GM12874 (cell line): ENCODE measurements around the gene UCK1.

Source experiments
- CTCF ChIP-seq: IDR thresholded peaks from 2 replicates; pipeline ENCODE4 v1.5.1; 2011; ENCODE audit warnings: low read depth, mild to moderate bottlenecking, control low read depth, low read length, moderate library complexity; ENCODE audit not compliant: insufficient read depth

The UCK1 gene

GRCh38 chr9:131481441-131482342 is 49.4 kb downstream of the UCK1 start:
- no peak for TF ChIP-seq CTCF

- TF ChIP-seq CTCF, result no peak
These were observed 50.8 kb downstream of the UCK1 start for GRCh38 chr9:131480258-131480657.

GRCh38 chr9:131478911-131479310 is 52.2 kb downstream of the UCK1 start:
- no peak for TF ChIP-seq CTCF

- peak; percentile 47; the same call in 1 of the 2 replicates for TF ChIP-seq CTCF
These were observed 52.6 kb downstream of the UCK1 start for GRCh38 chr9:131478421-131478868.

- TF ChIP-seq CTCF, result no peak
These were observed 53.1 kb downstream of the UCK1 start for GRCh38 chr9:131477816-131478419.

GRCh38 chr9:131477367-131477766 is 53.7 kb downstream of the UCK1 start:
- no peak for TF ChIP-seq CTCF

- TF ChIP-seq CTCF, result no peak
These were observed 54.2 kb downstream of the UCK1 start for GRCh38 chr9:131476777-131477345.
